ENCODE measurements around the gene SCAMP5. TPM values are rescaled to one million over a fixed set of nuclear protein-coding genes. Genes with fewer than 3 reads are reported as not detected.

Gene SCAMP5
- polyA plus RNA-seq, 1 donor (not counting 4 experiments of a cell fraction or from before 2014, with no cell fraction given) = 1.9 TPM

GRCh38 chr15:74955017-74955416 lies 40.3 kb upstream of the SCAMP5 start:
- Histone ChIP-seq H3K4me1 (ENCODE audit: control insufficient read depth, extremely low read depth, insufficient read depth, low read length) (peaks cover 9% of the 10 kb centered on the region), H3K27me3 (ENCODE audit: control insufficient read depth, extremely low read depth, insufficient read depth, low read length) (peaks cover 37% of the 10 kb centered on the region), H3K9me1 (ENCODE audit: control insufficient read depth, extremely low read depth, insufficient read depth, low read length) (no peaks in the 10 kb centered on the region), H2AFZ (ENCODE audit: control insufficient read depth, low read length) (no peak overlapping the region), H4K20me1 (ENCODE audit: control insufficient read depth, extremely low read depth, insufficient read depth, low read length) (no peaks in the 10 kb centered on the region), H3K9ac (ENCODE audit: control insufficient read depth, extremely low read depth, insufficient read depth, low read length) (no peak overlapping the region), H3K4me2 (ENCODE audit: control insufficient read depth, extremely low read depth, insufficient read depth, low read depth, low read length) (no peak overlapping the region), H3K36me3 (ENCODE audit: control insufficient read depth in 2 of 2, extremely low read depth in 1 of 2, insufficient read depth in 2 of 2, low read length in 2 of 2) (no peaks in the 10 kb centered on the region), H3K79me2 (ENCODE audit: control insufficient read depth, insufficient read depth, low read length) (no peaks in the 10 kb centered on the region), H3K9me3 (ENCODE audit: control insufficient read depth, low read depth, low read length) (no peaks in the 10 kb centered on the region), H3K27ac (ENCODE audit: control insufficient read depth, insufficient read depth, low read length) (no peak overlapping the region), H3K4me3 (ENCODE audit: control insufficient read depth in 2 of 3, extremely low read depth in 1 of 3, insufficient read depth in 2 of 3, low read depth in 1 of 3, low read length in 3 of 3) (no peak overlapping the region)
- TF ChIP-seq CTCF (optimal IDR thresholded peaks at IDR 0.05 in 1 of 3, IDR thresholded peaks at IDR 0.05 in 1 of 3, conservative IDR thresholded peaks at IDR 0.05 in 1 of 3; ENCODE audit: extremely low read depth in 1 of 3, insufficient read depth in 2 of 3, low read length in 3 of 3) (no peak), EZH2 (IDR thresholded peaks at IDR 0.05; ENCODE audit: low read length) (no peak)
- FAIRE-seq = no peak
- DNase-seq (ENCODE audit: low read depth, low spot score) = no peak
- dilution Hi-C loops (cut with MboI; ENCODE audit: extremely low pct_ligation_motif_present, low sequenced_read_pairs) = no loop called here

- H3K36me3 ChIP-seq (ENCODE audit: control insufficient read depth in 2 of 2, extremely low read depth in 1 of 2, insufficient read depth in 2 of 2, low read length in 2 of 2) = no peaks in the 10 kb centered on the region
- DNase-seq (ENCODE audit: low read depth, low spot score) (no peak), FAIRE-seq (no peak)
- peak overlapping the region; percentile 77 for H2AFZ ChIP-seq (ENCODE audit: control insufficient read depth, low read length)
- no peaks in the 10 kb centered on the region for H4K20me1 ChIP-seq (ENCODE audit: control insufficient read depth, extremely low read depth, insufficient read depth, low read length)
- peaks cover 9% of the 10 kb centered on the region for H3K4me1 ChIP-seq (ENCODE audit: control insufficient read depth, extremely low read depth, insufficient read depth, low read length)
- H3K9ac ChIP-seq (ENCODE audit: control insufficient read depth, extremely low read depth, insufficient read depth, low read length) = peak overlapping the region; percentile 47
- H3K4me3 ChIP-seq (ENCODE audit: control insufficient read depth in 2 of 3, extremely low read depth in 1 of 3, insufficient read depth in 2 of 3, low read depth in 1 of 3, low read length in 3 of 3) = peak overlapping the region; percentile 36 to 69 (median 51)
- no peak overlapping the region for H3K27ac ChIP-seq (ENCODE audit: control insufficient read depth, insufficient read depth, low read length)
- dilution Hi-C loops (cut with MboI; ENCODE audit: extremely low pct_ligation_motif_present, low sequenced_read_pairs) = no loop called here
- H3K4me2 ChIP-seq (ENCODE audit: control insufficient read depth, extremely low read depth, insufficient read depth, low read depth, low read length) = peak overlapping the region; percentile 74
- no peaks in the 10 kb centered on the region for H3K79me2 ChIP-seq (ENCODE audit: control insufficient read depth, insufficient read depth, low read length)
- peaks cover 39% of the 10 kb centered on the region for H3K27me3 ChIP-seq (ENCODE audit: control insufficient read depth, extremely low read depth, insufficient read depth, low read length)
- TF ChIP-seq CTCF (optimal IDR thresholded peaks at IDR 0.05 in 1 of 3, IDR thresholded peaks at IDR 0.05 in 1 of 3, conservative IDR thresholded peaks at IDR 0.05 in 1 of 3; ENCODE audit: extremely low read depth in 1 of 3, insufficient read depth in 2 of 3, low read length in 3 of 3) (peak; percentile 21 to 64 (median 53)), EZH2 (IDR thresholded peaks at IDR 0.05; ENCODE audit: low read length) (no peak)
- no peaks in the 10 kb centered on the region for H3K9me1 ChIP-seq (ENCODE audit: control insufficient read depth, extremely low read depth, insufficient read depth, low read length)
- no peaks in the 10 kb centered on the region for H3K9me3 ChIP-seq (ENCODE audit: control insufficient read depth, low read depth, low read length)
Observed at GRCh38 chr15:74955796-74956647, 39.3 kb upstream of the SCAMP5 start.

Data from keratinocyte (primary cell).